ENCODE data around the gene TAF13. TPM values are rescaled to one million over a fixed set of nuclear protein-coding genes. Genes with fewer than 3 reads are reported as not detected.

TAF13 gene
- total RNA-seq, 1 donor from 2014 or later: 38.8 TPM

- Histone ChIP-seq H3K9me3 (no peaks in the 10 kb centered on the region), H3K36me3 (no peaks in the 10 kb centered on the region), H3K27me3 (ENCODE audit: low read depth) (peaks cover 19% of the 10 kb centered on the region), H3K27ac (no peak overlapping the region), H3K4me3 (no peak overlapping the region), H3K4me1 (peaks cover 23% of the 10 kb centered on the region)
- DNase-seq (no peak), ATAC-seq (no peak)
- intact Hi-C loops (cut with DNase I): no loop called here
- TF ChIP-seq CTCF (IDR thresholded peaks at IDR 0.05): no peak
Observed at GRCh38 chr1:109109906-109110305, 34.1 kb upstream of the TAF13 start.

- no peak for DNase-seq
- Histone ChIP-seq H3K36me3 (no peaks in the 10 kb centered on the region), H3K4me3 (no peak overlapping the region), H3K4me1 (peaks cover 9% of the 10 kb centered on the region), H3K27ac (no peak overlapping the region), H3K27me3 (ENCODE audit: low read depth) (peaks cover 3% of the 10 kb centered on the region), H3K9me3 (no peaks in the 10 kb centered on the region)
- intact Hi-C loops (cut with DNase I): no loop called here
- no peak for ATAC-seq
- no peak for TF ChIP-seq CTCF (IDR thresholded peaks at IDR 0.05)
Observed at GRCh38 chr1:109107785-109108184, 32.0 kb upstream of the TAF13 start.

DNA sequence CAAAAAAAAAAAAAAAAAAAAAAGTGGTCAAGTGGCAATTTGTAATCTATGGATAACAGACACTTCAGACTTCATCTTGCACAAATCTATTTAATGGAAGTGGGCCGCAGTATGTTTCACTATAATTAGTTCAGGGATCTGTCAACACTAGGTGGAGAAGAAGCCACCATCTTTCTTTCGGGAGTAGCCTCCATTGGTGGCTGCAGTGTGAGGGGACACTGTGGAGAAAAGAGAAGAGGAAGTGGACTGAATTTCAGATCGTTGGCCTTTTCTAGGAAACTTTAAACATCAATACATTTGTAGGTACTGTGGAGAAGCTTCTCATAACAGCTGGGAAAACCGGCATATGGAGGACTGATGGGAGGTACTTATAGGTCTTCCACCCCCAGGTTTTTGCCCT lies 30.1 kb upstream of the TAF13 start:
- DNase-seq: no peak
- no peak for TF ChIP-seq CTCF (IDR thresholded peaks at IDR 0.05)
- Histone ChIP-seq H3K4me3 (no peak overlapping the region), H3K27me3 (ENCODE audit: low read depth) (peaks cover 3% of the 10 kb centered on the region), H3K9me3 (no peaks in the 10 kb centered on the region), H3K4me1 (peaks cover 9% of the 10 kb centered on the region), H3K36me3 (no peaks in the 10 kb centered on the region), H3K27ac (no peak overlapping the region)
- no peak for ATAC-seq
- intact Hi-C loops (cut with DNase I): no loop called here

DNA sequence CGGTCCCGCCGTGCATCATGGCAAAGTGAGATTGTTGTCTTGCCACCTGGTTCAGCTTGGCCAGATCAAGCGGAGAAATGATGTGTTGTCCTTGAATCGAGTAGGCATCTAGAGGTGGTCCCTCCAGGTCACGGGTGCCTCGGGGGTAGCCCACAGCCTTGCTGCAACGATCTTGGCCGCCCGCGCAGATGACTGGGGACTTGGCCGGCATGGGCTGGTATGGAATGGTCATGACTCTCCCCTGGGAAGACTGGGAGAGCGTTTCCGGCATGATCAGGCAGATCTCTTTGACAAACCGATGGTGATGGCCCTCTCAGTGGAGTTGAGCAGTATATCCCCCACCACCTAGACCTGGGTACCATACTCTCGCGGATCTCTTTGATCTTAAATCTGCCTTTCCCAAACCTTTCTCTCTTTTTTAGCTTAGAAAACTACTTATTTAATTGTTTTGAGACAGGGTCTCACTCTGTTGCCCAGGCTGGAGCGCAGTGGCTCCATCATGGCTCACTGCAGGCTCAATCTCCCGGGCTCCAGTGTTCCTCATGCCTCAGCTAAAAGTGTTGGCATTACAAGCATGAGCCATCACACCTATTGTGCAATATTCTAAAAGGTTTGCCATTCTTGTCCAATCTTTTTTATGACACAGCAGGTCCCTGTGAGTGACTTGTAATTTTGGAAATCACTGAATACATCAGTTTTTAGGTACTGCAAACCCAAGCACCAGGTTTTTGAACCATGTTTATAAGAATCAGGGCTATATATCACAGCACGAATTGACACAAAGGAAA lies 28.8 kb upstream of the TAF13 start:
- Histone ChIP-seq H3K27ac (no peak overlapping the region), H3K4me3 (no peak overlapping the region), H3K27me3 (ENCODE audit: low read depth) (no peaks in the 10 kb centered on the region), H3K36me3 (no peaks in the 10 kb centered on the region), H3K9me3 (no peaks in the 10 kb centered on the region), H3K4me1 (peaks cover 14% of the 10 kb centered on the region)
- intact Hi-C loops (cut with DNase I): no loop called here
- ATAC-seq: no peak
- no peak for TF ChIP-seq CTCF (IDR thresholded peaks at IDR 0.05)
- DNase-seq: no peak

DNA sequence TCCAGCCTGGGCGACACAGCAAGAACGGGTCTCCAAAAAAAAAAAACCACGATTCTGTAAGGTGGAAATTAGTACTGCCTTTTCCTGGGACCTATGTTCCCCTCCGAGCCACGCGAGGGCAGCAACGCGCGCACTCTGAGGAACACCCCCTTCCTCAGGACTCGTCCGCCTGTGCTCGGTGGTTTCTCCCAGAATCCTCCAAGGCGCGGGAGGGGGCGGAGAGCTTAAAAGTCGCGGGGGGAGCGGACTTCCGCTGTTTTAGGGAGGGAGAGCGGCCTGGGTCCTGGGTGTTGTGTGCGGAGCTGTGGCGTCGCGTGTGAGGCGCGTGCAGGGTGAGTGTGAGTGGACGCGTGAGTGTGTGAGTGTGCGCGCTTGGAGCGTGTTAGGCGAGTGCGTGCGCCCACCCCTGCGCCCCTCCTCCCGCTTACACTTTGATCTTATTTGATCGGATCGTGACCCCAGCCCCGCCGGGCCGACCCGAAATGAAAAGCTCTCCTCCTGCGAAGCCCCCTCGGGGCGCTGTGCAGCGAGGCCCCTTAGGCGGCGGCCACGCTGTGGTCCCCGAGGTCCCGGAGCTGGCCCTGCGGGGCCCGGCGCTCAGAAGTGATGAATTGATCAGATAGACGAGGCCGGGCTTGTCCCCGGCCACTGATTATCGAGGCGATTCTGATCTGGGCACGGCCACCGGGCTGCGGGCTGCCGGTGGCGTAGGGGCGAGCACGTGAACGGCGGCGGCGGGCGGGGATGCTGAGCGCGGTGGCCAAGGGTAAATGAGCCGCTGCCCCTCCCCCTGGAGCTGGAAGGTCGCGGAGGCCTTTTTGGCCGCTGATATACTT lies 24.4 kb upstream of the TAF13 start:
- Histone ChIP-seq H3K27ac (peak overlapping the region; percentile 97), H3K4me3 (peak overlapping the region; percentile 99), H3K4me1 (peaks cover 22% of the 10 kb centered on the region), H3K27me3 (ENCODE audit: low read depth) (no peaks in the 10 kb centered on the region), H3K36me3 (peaks cover 11% of the 10 kb centered on the region), H3K9me3 (no peaks in the 10 kb centered on the region)
- intact Hi-C loops (cut with DNase I): no loop called here
- DNase-seq (peak; percentile 98), ATAC-seq (peak; percentile 98 to 99)
- peak; percentile 90 for TF ChIP-seq CTCF (IDR thresholded peaks at IDR 0.05)
